Heart left ventricle (tissue), 16 donors: ENCODE data around the gene ZNF587B. TPM values are rescaled to one million over a fixed set of nuclear protein-coding genes. Genes with fewer than 3 reads are reported as not detected.

Experiments used
- ATAC-seq, 4 donors: fragments of 200-7000 bp; cut with Tn5 transposase; one replicate each; pipeline ENCODE4 v1.9.1; 2020 to 2022; ENCODE audit warnings: moderate library complexity in 4 of 4, mild to moderate bottlenecking in 3 of 4, moderate number of reproducible peaks in 1 of 4
- DNase-seq, 5 donors: peaks; one replicate each; pipeline ENCODE4 v3.0.0-alpha.2; 2020
- H3K27ac ChIP-seq, 12 donors: fragments of 200-600 bp; sonication (generic) in 4 of 12; one replicate each; pipeline versions ENCODE4 v1.5.0 to v1.8.0; 2016 to 2022; ENCODE audit warnings: mild to moderate bottlenecking in 2 of 12
- H3K27me3 ChIP-seq, 9 donors: fragments of 200-600 bp; sonication (generic) in 2 of 9; one replicate each; pipeline versions ENCODE4 v1.5.1 to v1.8.0; 2016 to 2022; ENCODE audit warnings: mild to moderate bottlenecking in 3 of 9
- H3K36me3 ChIP-seq, 9 donors: fragments of 200-600 bp; sonication (generic) in 2 of 9; one replicate each; pipeline versions ENCODE4 v1.5.0 to v1.8.0; 2018 to 2022; ENCODE audit warnings: mild to moderate bottlenecking in 2 of 9
- H3K4me1 ChIP-seq, 12 donors: fragments of 200-600 bp; sonication (generic) in 4 of 12; one replicate each; pipeline versions ENCODE4 v1.5.0 to v1.8.0; 2016 to 2022; ENCODE audit warnings: mild to moderate bottlenecking in 3 of 12
- H3K4me3 ChIP-seq, 12 donors: fragments of 200-600 bp; sonication (generic) in 4 of 12; one replicate each; pipeline versions ENCODE4 v1.5.0 to v1.8.0; 2017 to 2022; ENCODE audit warnings: mild to moderate bottlenecking in 9 of 12, moderate library complexity in 4 of 12
- H3K9me3 ChIP-seq, 12 donors: fragments of 200-600 bp; sonication (generic) in 4 of 12; one replicate each; pipeline versions ENCODE4 v1.5.0 to v1.8.0; 2016 to 2022; ENCODE audit warnings: mild to moderate bottlenecking in 1 of 12
- POLR2A ChIP-seq, 2 donors: fragments of 450-650 bp; IDR thresholded peaks; one replicate each; pipeline ENCODE4 v1.6.1; 2017; ENCODE audit warnings: antibody characterized with exemption in 2 of 2, mild to moderate bottlenecking in 2 of 2, moderate library complexity in 2 of 2
- WGBS, 4 donors: extraction: QIAGEN DNeasy Blood & Tissue Kit in 2 of 4; methylation state at CpG; one replicate each; pipeline versions ENCODE4 v1.1.5 to v1.1.7; 2013 to 2018; 5-methylcytosine and 5-hydroxymethylcytosine counted together
- intact Hi-C, 10 donors: fragments of 100-400 bp; cut with DNase I; formaldehyde crosslinking; loops; one replicate each; pipeline versions ENCODE4 v1.11.1 to v1.14.2; 2022
- polyA plus RNA-seq, 2 donors: library from polyadenylated mRNA; stranded (reverse); fragments of 200-250 nt; gene quantifications; one replicate each; pipeline ENCODE4 v1.2.3, GENCODE V29; 2013
- total RNA-seq, 9 donors: library from RNA; depleted of rRNA in 2 of 9; stranded (reverse); fragments of >200 nt in 2 of 9; fragmentation: NEBNext Ultra II Directional in 3 of 9; extraction: Animal tissue kit (Norgen Biotek cat#: 25700) in 3 of 9; gene quantifications; one replicate each; pipeline versions ENCODE4 v1.1.0 to v1.2.4, GENCODE V29; 2016 to 2023
- TF ChIP-seq, protein P1 (sequence below), 12 donors: fragments of 200-600 bp; sonication (generic) in 4 of 12; IDR thresholded peaks; one replicate each; pipeline versions ENCODE4 v1.5.0 to v1.8.0; 2018 to 2022; ENCODE audit warnings: antibody characterized with exemption in 12 of 12, mild to moderate bottlenecking in 5 of 12
- donor health status: ischemic (EF 13 %, LVEDD 7.1; RV severe dilation, severe dysfunction).
- donor health status: healthy with polysubstance abuse.
- donor health status: DM: no; HTN: yes; CAD: no.
- donor health status: DM: no; HTN: no; CAD: no.
- donor health status: ischemic (EF 25% LVEDD 6.9; RV normal size, moderate dysfunction).
- donor health status: ischemic (EF 25% LVEDD 5.7; RV mildly dilated, moderate dysfunction).
- donor health status: healthy.
- donor health status: DM: yes; HTN: yes; CAD: no.
- donor health status: ischemic (EF 35%, LVEDD 5.7; RV mildly dilated, moderate dysfunction).
- donor health status: nonischemic (EF 11% LVEDD 7.7; RV severe dilation, severe dysfunction).
- donor health status: DM: yes; HTN: yes; CAD: no.
- donor health status: PGD.
- donor health status: ischemic (EF 29% LVEDD 5.4; RV normal size, mild dysfunction).
- donor health status: nonischemic (EF 23%, LVEDD 6.1; RV moderate dilation, normal function).

The ZNF587B gene
- total and polyA plus RNA-seq, 11 donors = 2.9 to 9.2 (median 6.4) TPM

DNA sequence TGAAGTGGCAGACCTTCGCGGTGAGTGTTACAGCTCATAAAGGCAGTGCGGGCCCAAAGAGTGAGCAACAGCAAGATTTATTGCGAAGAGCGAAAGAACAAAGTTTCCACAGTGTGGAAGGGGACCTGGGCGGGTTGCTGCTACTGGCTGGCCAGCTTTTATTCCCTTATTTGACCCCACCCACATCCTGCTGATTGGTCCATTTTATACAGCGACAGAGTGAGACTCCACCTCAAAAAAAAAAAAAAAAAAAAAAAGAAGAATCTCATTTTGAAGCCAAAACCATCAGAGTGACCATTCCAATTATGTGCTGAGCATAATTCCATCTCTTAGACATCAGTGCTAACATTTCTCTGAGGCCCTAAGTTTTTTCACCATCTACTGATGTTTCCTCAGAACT is 13.4 kb upstream of the ZNF587B start:
- Histone ChIP-seq H3K36me3 (peaks cover 0 to 12% (median 6%) of the 10 kb centered on the region in 9 donors), H3K27me3 (no peaks in the 10 kb centered on the region), H3K9me3 (no peaks in the 10 kb centered on the region), H3K27ac (no peak overlapping the region), H3K4me3 (no peak overlapping the region), H3K4me1 (peaks cover 0 to 41% (median 22%) of the 10 kb centered on the region in 12 donors)
- no peak for ATAC-seq
- 80 to 92% (median 88%) methylated on average over 7 of the region's 7 CpGs for WGBS, 4 donors
- intact Hi-C loops = no loop called here
- no peak for TF ChIP-seq POLR2A (IDR thresholded peaks at IDR 0.05)
- TF ChIP-seq, protein P1, sequence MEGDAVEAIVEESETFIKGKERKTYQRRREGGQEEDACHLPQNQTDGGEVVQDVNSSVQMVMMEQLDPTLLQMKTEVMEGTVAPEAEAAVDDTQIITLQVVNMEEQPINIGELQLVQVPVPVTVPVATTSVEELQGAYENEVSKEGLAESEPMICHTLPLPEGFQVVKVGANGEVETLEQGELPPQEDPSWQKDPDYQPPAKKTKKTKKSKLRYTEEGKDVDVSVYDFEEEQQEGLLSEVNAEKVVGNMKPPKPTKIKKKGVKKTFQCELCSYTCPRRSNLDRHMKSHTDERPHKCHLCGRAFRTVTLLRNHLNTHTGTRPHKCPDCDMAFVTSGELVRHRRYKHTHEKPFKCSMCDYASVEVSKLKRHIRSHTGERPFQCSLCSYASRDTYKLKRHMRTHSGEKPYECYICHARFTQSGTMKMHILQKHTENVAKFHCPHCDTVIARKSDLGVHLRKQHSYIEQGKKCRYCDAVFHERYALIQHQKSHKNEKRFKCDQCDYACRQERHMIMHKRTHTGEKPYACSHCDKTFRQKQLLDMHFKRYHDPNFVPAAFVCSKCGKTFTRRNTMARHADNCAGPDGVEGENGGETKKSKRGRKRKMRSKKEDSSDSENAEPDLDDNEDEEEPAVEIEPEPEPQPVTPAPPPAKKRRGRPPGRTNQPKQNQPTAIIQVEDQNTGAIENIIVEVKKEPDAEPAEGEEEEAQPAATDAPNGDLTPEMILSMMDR (IDR thresholded peaks at IDR 0.05) = no peak
- DNase-seq = no peak

DNA sequence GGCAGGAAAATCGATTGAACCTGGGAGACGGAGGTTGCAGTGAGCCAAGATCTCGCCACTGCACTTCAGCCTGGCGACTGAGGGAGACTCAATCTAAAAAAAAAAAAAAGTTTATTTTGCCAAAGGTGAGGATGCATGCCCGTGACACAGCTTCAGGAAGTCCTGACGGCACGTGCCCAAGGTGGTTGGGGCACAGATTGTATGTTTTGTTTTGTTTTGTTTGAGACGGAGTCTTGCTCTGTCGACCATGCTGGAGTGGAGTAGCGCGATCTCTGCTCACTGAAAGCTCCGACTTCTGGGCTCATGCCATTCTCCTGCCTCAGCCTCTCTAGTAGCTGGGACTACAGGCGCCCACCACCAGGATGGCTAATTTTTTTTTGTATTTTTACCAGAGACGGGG is 12.1 kb upstream of the ZNF587B start:
- no peak for DNase-seq
- intact Hi-C loops = no loop called here
- Histone ChIP-seq H3K27me3 (no peaks in the 10 kb centered on the region), H3K4me1 (peaks cover 0 to 37% (median 22%) of the 10 kb centered on the region in 12 donors), H3K4me3 (no peak overlapping the region), H3K9me3 (no peaks in the 10 kb centered on the region), H3K36me3 (peaks cover 0 to under 1% (median 0%) of the 10 kb centered on the region in 9 donors), H3K27ac (no peak overlapping the region)
- WGBS, 4 donors = 92 to 96% (median 94%) methylated on average over 14 of the region's 14 CpGs
- no peak for ATAC-seq
- TF ChIP-seq POLR2A (IDR thresholded peaks at IDR 0.05) = no peak
- TF ChIP-seq, protein P1 (IDR thresholded peaks at IDR 0.05) = no peak

DNA sequence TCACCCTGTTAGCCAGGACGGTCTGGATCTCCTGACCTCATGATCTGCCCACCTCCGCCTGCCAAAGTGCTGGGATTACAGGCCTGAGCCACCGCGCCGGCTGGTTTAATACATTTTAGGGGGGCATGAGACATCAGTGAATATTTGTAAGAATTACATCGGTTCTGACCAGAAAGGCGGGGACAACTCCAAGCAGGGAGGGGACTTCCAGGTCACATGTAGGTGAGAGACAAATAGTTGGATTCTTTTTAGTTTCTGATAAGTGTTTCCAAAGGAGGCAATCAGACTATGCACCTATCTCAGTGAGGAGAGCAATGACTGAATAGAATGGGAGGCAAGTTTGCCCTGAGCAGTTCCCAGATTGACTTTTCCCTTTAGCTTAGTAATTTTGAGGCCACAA is 11.7 kb upstream of the ZNF587B start:
- no peak for DNase-seq
- Histone ChIP-seq H3K27me3 (no peaks in the 10 kb centered on the region), H3K9me3 (no peaks in the 10 kb centered on the region), H3K4me1 (peaks cover 0 to 41% (median 22%) of the 10 kb centered on the region in 12 donors), H3K36me3 (no peaks in the 10 kb centered on the region), H3K27ac (no peak overlapping the region), H3K4me3 (no peak overlapping the region)
- 89 to 90% (median 89%) methylated on average over 7 of the region's 7 CpGs for WGBS, 4 donors
- no peak for ATAC-seq
- intact Hi-C loops = no loop called here
- TF ChIP-seq POLR2A (IDR thresholded peaks at IDR 0.05) = no peak
- TF ChIP-seq, protein P1 (IDR thresholded peaks at IDR 0.05) = no peak

DNA sequence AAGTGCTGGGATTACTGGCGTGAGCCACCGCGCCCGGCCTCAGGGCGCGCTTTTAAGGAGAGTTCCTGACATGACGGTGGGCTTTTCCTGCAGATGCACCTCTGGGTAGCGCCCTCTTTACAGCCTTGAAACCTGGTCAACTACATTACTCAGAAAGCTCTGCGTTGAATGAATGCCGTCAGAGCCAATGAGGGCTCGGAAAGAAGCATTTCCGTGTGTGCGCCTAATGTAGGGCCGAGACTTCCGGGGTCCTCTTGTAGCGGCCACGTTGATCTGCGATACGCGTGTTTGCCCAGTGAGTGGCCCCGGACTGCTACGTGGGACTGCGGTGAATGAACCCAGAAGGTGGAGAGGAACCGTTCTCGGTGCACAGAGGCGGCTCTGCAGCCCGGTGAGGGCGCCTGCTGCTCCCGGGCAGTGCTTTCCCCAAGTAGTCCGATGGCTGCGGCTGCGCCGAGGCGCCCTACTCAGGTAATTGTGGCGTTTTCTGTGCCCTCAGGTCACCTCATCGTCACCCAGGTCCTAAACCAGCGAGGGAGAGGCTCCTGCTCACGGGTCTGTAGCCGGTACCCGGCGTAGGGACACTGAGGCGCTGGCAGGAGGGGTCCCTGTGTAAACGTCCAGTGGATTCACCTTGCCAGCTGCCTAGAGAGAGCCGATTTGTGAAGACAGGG is 10.5 kb upstream of the ZNF587B start:
- peak overlapping the region in 11 of 12 donors; percentile 58 to 85 (median 77) for H3K27ac ChIP-seq
- intact Hi-C loops = no loop called here
- 0 to 1% (median 0%) methylated on average over 20 to 44 of the region's 44 CpGs for WGBS, 4 donors
- peak; percentile 84 to 91 (median 88) for ATAC-seq
- H3K36me3 ChIP-seq = peaks cover 0 to 9% (median 0%) of the 10 kb centered on the region in 9 donors
- peak; percentile 84 to 91 (median 88) for DNase-seq
- H3K27me3 ChIP-seq = no peaks in the 10 kb centered on the region
- no peaks in the 10 kb centered on the region for H3K9me3 ChIP-seq
- H3K4me3 ChIP-seq = peak overlapping the region; percentile 63 to 99 (median 84)
- peaks cover 0 to 36% (median 12%) of the 10 kb centered on the region in 12 donors for H3K4me1 ChIP-seq
- TF ChIP-seq, protein P1 (IDR thresholded peaks at IDR 0.05) = peak in 4 of 12 donors; percentile 5 to 30 (median 22)
- peak in 1 of 2 donors; percentile 41 for TF ChIP-seq POLR2A (IDR thresholded peaks at IDR 0.05)
